DLD1 (cell line): Measurements from ENCODE around the gene TMEM30B.
"Not testable (repeated sequence)": the region's sequence is repeated elsewhere in the genome, so short reads cannot be mapped to it uniquely, and the experiment has no call there.

Source experiments
- in situ Hi-C: cut with HindIII; loops from 2 replicates; pipeline ENCODE4 v1.10.0; 2017; ENCODE audit warnings: low sequenced_read_pairs

Gene TMEM30B

DNA sequence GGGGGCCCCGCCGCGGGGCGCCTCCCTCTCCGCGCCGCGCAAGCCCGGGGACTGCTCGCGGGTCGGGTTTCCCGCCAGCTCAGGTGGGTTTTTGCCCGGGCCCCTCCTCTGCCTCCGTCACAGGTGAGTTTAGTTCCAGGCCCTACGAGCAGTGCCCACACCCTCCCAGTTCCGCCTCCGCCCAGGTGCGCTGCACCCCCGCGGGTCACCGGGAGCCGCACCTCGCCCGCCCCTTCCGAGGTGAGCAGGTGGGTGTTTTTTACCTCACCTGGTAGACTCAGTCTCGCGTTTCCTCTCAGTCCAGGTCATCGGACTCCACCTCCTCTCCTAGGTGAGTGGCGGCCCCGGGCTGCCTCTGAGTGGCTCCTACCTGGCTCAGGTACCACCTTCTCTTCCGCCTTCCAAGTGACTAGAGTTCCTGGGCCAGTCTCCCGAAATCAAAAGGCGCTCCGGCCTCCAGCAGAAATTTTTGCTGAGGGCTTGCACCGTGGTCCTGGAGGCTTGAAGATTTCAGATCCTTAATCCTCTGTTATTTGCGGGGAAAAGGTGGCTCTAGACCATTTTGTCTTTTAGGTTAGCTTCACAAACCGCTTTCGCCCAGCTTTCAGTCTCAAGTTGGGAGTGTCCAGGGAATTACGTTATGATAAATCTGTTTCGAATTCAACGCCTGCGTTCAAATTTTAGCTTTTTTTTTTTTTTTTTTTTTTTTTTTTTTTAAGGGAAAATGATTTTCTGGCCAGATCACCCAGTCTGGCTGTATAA is at the start of gene TMEM30B:
TSS of gene TMEM30B (minus strand) at position 153 of the 762 bp plus-strand sequence. CDS start 191 bp downstream, outside the sequence.
- in situ Hi-C loops = no loop called here

- in situ Hi-C loops = no loop called here
Measured at GRCh38 chr14:61330511-61330910, 49.4 kb upstream of the TMEM30B start.

GRCh38 chr14:61329478-61330051 is 48.4 kb upstream of the TMEM30B start:
- in situ Hi-C loops = no loop called here

- in situ Hi-C loops = no loop called here
Measured at GRCh38 chr14:61328626-61329262, 47.6 kb upstream of the TMEM30B start.

DNA sequence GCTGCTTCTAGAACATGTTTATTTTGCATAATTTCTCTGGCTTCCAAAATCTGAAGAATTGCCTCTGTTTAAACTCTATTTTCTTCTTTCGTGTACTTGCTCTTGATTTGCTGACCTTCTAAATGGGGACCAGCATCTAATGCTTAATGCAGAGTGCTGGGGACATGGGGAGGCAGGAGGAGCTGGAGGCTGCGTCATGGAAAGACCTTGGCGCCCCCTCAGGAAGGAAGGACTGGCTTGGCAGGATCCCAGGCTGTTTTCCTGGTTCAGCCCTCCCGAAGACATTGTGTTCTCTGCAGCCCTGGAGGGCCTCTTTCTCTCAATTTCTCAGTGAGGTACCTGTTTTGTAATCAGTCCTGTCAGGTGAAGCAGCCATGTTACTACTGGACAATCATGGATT is 45.7 kb upstream of the TMEM30B start:
- in situ Hi-C loops = no loop called here

DNA sequence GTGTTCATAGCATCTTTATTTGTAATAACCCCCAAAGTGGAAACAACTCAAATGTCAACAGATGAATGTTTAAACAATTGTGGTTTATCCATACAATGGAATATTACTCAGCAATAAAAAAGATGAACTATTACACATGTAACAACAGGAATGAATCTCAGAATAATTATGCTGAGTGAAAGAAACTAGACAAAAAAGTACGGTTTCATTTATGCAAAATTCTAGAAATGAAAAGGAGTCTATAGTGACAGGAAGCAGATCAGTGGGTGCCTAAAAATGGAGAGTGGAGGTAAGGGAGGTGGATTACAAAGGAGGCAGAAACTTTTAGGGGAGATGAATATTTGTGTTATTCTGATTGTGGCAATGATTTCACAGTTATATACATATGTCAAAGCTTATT is 45.0 kb upstream of the TMEM30B start:
- in situ Hi-C loops = no loop called here

GRCh38 chr14:61325166-61325565 is 44.0 kb upstream of the TMEM30B start:
- in situ Hi-C loops = no loop called here

- in situ Hi-C loops = no loop called here
Measured at GRCh38 chr14:61323970-61324369, 42.8 kb upstream of the TMEM30B start.

DNA sequence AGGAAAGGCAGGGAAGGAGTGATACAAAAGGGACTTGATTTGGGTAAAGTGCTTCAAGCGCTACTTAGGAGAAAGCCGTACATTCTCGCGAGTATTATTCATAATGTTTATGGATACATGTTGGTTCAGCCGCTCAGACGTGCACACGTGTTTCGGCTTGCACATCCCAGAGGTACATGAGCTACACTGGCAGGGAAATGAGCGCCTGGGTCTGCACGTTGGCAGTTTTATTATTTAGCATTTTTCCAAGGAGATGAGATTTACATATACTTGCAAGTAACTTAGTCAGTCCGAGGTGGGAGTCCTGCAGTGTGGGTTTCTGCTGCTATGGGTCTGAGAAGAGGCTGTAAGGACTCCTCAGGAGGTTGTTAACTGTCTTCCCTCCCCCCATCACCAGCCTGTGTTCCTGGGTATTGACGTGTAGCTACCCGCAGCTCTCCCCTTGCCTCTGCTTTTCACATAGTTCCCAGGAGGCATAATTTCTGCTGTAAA is 41.7 kb upstream of the TMEM30B start:
- in situ Hi-C loops = no loop called here

- in situ Hi-C loops = no loop called here
Measured at GRCh38 chr14:61322011-61322798, 41.1 kb upstream of the TMEM30B start.

DNA sequence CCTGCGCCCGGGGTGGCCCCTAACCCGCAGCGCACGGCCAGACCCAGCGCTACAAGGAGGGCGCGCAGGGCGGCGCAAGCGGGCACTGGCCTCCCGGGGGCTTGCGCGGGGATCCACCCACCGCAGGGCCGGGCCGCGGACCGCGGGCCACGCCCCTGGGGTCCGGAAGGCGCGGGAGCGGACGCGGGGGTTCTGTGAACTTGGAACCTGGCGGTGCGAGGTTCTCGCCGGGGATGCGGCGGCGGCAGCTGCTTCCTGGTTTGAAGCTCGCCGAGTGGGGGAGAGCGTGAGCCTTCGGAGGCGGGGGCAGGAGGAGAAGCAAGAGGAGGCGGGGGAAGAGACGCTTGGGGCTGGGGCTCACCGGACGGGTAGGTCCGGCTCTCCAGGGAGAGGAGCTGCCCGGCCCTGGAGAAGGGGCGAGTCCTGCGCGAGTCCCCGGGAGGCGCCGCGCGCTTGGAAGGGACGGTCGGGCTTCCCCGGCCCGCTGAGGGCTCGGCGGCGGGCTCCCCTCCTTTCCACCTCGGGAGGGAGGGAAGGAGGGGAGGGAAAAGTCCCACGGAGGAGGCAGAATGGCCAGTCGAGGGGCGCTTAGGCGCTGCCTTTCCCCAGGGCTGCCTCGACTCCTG is 40.4 kb upstream of the TMEM30B start, which contains the start of gene PRKCH:
TSS of gene PRKCH (plus strand) at position 195 of the 626 bp plus-strand sequence. CDS start 523 bp downstream, outside the sequence.
- in situ Hi-C loops = no loop called here

DNA sequence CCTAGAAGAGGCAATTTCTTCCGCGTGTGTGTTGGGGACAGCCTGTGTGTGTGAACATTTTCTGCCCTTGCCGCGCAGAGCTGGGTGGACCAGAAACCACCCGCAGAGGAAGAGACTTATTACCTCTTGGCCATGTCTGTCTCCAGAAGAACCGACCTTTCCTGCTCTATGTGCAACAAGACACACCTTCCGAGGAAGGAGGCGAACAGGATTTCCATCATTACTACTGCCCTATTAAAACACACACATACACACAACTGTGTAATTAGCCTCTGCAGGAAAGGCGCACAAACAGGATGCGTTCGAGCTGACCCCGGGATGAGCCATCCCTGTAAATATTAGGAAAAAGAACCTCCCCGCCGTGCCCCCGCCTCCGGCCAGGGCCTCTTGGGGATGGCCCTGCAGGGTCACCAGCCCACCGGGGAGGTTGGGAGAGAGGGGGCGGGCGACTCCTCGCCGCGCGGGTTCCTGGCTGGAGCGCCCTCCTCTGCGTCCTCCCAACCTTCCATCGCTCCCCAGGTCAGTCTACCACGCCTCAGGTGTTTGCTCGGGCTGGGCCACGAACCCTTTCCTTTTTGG is 39.8 kb upstream of the TMEM30B start:
- in situ Hi-C loops = no loop called here

DNA sequence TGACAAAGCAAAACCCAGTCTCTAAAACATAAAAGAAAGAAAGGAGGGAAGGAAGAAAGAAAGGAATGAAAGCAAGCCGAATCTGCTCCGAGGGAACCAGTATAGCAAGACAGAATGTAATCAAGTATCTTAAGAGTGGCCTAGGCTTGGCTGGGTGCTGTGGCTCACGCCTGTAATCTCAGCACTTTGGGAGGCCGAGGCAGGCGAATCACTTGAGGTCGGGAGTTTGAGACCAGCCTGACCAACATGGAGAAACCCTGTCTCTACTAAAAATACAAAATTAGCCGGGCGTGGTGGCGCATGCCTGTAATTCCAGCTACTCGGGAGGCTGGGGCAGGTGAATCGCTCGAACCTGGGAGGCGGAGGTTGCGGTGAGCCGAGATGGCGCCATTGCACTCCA is 39.0 kb upstream of the TMEM30B start:
- in situ Hi-C loops = not testable (repeated sequence)

- in situ Hi-C loops = no loop called here
Measured at GRCh38 chr14:61319706-61320105, 38.6 kb upstream of the TMEM30B start.

DNA sequence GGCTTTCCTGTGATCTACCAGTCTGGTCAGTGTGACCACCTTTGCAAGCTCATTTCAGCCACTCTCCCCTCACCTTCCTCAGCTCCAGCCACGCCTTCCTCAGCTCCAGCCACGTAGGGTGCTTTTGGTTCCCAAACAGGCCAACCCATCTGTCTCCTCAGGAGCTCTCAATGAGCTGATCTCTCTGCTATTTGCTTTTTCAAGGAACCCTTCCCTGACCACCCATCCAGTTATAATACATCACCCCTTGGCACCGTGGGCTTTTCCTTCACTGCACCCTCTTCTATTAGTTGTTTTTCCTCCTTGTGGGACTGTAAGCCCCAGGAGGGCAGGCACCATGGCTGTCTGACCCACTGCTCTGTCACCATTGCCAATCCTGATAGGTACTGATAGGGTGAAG is 37.9 kb upstream of the TMEM30B start:
- in situ Hi-C loops = no loop called here

GRCh38 chr14:61315313-61315712 is 34.2 kb upstream of the TMEM30B start:
- in situ Hi-C loops = no loop called here

DNA sequence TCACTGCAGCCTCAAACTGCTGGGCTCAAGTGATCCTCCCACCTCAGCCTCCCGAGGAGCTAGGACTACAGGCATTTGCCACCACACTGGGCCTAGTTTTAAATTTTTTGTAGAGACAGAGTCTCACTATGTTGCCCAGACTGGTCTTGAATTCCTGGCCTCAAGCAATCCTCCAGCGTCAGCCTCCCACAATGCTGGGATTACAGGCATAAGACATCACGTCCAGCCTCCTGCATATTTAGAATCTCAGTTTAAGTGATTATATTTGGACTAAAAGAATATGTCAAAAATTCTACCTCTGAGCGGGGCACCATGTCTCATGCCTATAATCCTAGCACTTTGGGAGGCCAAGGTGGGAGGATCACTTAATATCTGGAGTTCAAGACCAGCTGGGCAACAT is 27.6 kb upstream of the TMEM30B start:
- in situ Hi-C loops = not testable (repeated sequence)

- in situ Hi-C loops = no loop called here
Measured at GRCh38 chr14:61308198-61308597, 27.1 kb upstream of the TMEM30B start.

- in situ Hi-C loops = no loop called here
Measured at GRCh38 chr14:61304688-61305087, 23.6 kb upstream of the TMEM30B start.

DNA sequence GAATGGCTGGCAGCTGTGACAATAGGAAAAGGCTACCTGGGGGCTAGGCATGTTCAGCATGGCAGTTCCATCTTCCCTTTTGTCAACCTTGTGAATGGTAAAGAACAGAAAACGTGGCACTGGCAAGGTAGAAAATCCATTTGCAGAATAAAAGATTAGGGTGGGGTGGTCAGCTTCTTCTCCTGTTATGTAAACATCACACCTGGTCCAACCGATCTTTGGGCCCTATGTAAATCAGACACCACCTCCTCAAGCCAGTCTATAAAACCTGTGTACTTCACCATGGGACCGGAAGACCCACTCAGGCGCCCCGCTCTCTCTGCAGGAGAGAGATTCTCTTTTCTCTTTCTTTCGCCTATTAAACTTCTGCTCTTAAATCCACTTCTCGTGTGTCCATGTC is 19.6 kb upstream of the TMEM30B start:
- in situ Hi-C loops = no loop called here
